HAP-1 (cell line): ENCODE results near the gene TBXT.

Experiments used
- DNase-seq, 2 experiments: peaks; one replicate each; pipeline ENCODE4 v3.0.0-alpha.2; 2016 to 2020; ENCODE audit warnings: low spot score in 2 of 2
- H3K27me3 ChIP-seq: fragments of 250-450 bp; sonication (Bioruptor Pico); 2 replicates; pipeline ENCODE4 v1.5.1; 2020; ENCODE audit warnings: low read depth, mild to moderate bottlenecking, moderate library complexity
- H3K36me3 ChIP-seq: fragments of 250-450 bp; sonication (Bioruptor Pico); replicated peaks from 2 replicates; pipeline ENCODE4 v1.5.1; 2020; ENCODE audit warnings: mild to moderate bottlenecking
- H3K4me1 ChIP-seq: fragments of 250-450 bp; sonication (Bioruptor Pico); 2 replicates; pipeline ENCODE4 v1.5.1; 2020; ENCODE audit warnings: mild to moderate bottlenecking
- H3K4me3 ChIP-seq: fragments of 250-450 bp; sonication (Bioruptor Pico); 2 replicates; pipeline ENCODE4 v1.5.1; 2020; ENCODE audit warnings: mild to moderate bottlenecking, moderate library complexity
- H3K9me3 ChIP-seq: fragments of 250-450 bp; sonication (Bioruptor Pico); 2 replicates; pipeline ENCODE4 v1.5.1; 2020; ENCODE audit warnings: mild to moderate bottlenecking, moderate library complexity
- in situ Hi-C: fragments of 300-500 bp; cut with MboI; formaldehyde crosslinking; loops from 3 replicates; pipeline ENCODE4 v1.14.3; 2020; ENCODE audit warnings: low sequenced_read_pairs, inconsistent platforms, mixed read lengths

Gene TBXT

GRCh38 chr6:166167801-166168615, at the start of gene TBXT:
TBXT (minus strand) TSS chr6:166167851; CDS start chr6:166167591, 260 bp downstream.
- Histone ChIP-seq H3K27me3 (peaks cover 40% of the 10 kb centered on the region), H3K9me3 (no peaks in the 10 kb centered on the region), H3K4me3 (no peak within 1 kb of the TSS), H3K36me3 (no peaks in the 10 kb centered on the region), H3K4me1 (no peaks in the 10 kb centered on the region)
- DNase-seq = no peak
- in situ Hi-C loops = loop anchor here (25.0 kb wide), 1 partner anchor 244 kb away; no protein-coding TSS in a partner anchor

DNA sequence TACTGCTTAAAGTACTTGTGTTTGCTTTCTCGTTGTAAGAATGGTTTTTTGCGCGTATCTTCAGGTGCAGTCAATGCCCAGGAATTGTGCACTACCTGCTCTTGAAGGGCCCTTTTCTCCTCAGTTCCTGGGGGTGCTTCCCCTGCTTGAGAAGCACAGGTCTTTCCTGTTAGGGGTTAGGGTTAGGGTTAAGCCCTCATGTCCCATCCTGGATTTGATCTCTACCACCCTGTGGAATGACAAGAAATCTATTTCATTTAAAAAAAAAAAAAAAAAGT, 39.6 kb upstream of the TBXT start:
- no peak for DNase-seq
- Histone ChIP-seq H3K4me3 (no peak overlapping the region), H3K36me3 (no peaks in the 10 kb centered on the region), H3K27me3 (no peaks in the 10 kb centered on the region), H3K4me1 (no peaks in the 10 kb centered on the region), H3K9me3 (no peaks in the 10 kb centered on the region)
- in situ Hi-C loops = no loop called here

DNA sequence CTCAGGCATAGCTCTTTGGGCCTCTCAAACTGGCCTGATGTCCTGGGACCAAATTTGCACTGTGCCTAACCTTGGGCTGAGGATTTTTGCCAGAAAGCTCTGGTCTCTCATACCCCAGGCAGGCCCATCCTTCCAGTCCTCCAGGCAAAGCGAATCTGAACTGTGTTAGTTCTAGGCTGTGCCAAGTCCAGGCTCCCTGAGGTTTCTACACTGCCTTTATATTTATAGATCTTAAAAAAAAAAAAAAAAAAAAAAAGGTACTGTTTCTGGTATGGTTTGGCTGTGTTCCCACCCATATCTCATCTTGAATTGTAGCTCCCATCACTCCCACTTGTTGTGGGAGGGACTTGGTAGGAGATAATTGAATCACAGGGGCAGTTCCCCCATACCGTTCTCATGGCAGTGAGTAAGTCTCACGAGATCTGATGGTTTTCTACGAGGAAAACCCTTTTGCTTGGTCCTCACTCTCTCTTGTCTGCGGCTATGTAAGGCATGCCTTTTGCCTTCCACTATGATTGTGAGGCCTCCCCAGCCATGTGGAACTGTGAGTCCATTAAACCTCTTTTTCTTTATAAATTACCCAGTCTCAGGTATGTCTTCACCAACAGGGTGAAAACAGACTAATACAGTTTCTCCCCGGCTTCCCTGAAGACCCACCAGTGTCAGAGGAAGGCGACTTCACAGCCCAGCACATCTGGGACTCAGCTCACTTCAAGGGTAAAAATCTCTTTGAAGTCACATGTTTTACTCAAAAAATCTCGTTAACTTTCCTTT, 39.0 kb upstream of the TBXT start:
- H3K4me3 ChIP-seq = no peak overlapping the region
- in situ Hi-C loops = no loop called here

GRCh38 chr6:166206066-166206465, 38.4 kb upstream of the TBXT start:
- H3K4me3 ChIP-seq = no peak overlapping the region
- no peaks in the 10 kb centered on the region for H3K9me3 ChIP-seq
- no peaks in the 10 kb centered on the region for H3K36me3 ChIP-seq
- in situ Hi-C loops = no loop called here
- H3K27me3 ChIP-seq = no peaks in the 10 kb centered on the region
- H3K4me1 ChIP-seq = no peaks in the 10 kb centered on the region
- no peak for DNase-seq

More for the DNA sequence above, 39.0 kb upstream of the TBXT start:
- Histone ChIP-seq H3K9me3 (no peaks in the 10 kb centered on the region), H3K4me1 (no peaks in the 10 kb centered on the region), H3K27me3 (no peaks in the 10 kb centered on the region), H3K36me3 (no peaks in the 10 kb centered on the region)
- DNase-seq = no peak

- no peak for DNase-seq
- in situ Hi-C loops = no loop called here
- Histone ChIP-seq H3K4me3 (no peak overlapping the region), H3K4me1 (no peaks in the 10 kb centered on the region), H3K36me3 (no peaks in the 10 kb centered on the region), H3K9me3 (no peaks in the 10 kb centered on the region), H3K27me3 (no peaks in the 10 kb centered on the region)
These were observed 37.4 kb upstream of the TBXT start for GRCh38 chr6:166204852-166205650.

DNA sequence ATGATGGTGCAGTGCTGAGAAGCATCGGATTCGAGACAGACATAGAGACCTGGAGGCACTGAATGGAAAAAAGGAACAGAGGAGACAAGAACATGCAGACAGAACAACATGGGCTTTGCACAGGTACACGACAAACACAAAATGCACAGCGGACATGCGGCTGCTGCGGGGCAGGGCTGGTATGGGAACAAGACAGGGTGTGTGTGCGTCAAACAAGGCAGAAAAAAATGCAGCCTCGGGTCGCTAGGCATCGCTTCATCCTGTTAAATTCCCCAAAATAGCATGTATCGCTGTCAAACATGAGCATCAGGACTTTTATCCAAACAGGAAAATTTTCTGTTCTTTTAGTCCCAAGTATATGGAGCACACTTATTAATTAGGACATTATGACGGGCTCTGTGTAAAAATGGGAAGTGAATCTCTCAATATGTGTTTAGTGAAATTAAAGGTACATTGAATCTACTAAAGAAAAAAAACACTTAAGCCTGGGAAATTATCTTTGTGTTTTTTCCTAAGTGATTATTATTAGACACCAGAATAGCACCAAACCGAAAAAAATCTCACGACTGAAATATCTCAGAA, 36.1 kb upstream of the TBXT start:
- no peaks in the 10 kb centered on the region for H3K4me1 ChIP-seq
- no peaks in the 10 kb centered on the region for H3K36me3 ChIP-seq
- no peak for DNase-seq
- H3K27me3 ChIP-seq = no peaks in the 10 kb centered on the region
- H3K9me3 ChIP-seq = no peaks in the 10 kb centered on the region
- in situ Hi-C loops = no loop called here
- no peak overlapping the region for H3K4me3 ChIP-seq

DNA sequence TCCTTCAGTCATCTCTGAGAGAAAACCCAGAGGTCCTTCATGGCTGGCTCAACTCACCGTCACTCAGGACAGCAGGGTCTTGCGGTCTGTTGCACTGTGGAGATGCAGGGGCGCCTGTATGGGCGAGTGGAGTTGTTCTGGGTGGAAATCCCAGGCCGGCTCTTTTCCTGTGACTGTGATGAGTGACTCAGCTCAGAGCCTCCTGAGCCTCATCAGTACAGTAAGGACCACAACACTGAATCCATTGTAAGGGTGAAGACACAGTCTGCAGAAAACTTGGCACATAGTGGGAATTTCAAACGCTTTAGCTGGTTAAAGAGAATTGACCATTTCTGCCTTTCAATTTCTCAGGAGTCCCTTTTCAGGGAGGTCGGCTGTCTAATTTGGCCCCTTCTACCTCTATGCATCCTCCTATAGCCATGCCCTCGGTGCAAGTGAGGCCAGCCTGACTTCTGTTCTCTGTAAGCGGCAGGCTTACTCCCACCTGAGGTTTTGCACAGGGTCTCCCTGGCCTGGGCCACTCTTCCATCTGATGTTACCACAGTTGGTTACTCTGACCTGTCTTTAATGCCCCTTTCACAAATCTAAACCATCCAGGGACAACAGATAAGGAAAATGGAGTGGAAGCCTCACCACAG, 35.5 kb upstream of the TBXT start:
- Histone ChIP-seq H3K4me1 (no peaks in the 10 kb centered on the region), H3K36me3 (no peaks in the 10 kb centered on the region), H3K27me3 (no peaks in the 10 kb centered on the region), H3K9me3 (no peaks in the 10 kb centered on the region), H3K4me3 (no peak overlapping the region)
- in situ Hi-C loops = no loop called here
- DNase-seq = no peak

GRCh38 chr6:166202321-166202733, 34.7 kb upstream of the TBXT start:
- no peaks in the 10 kb centered on the region for H3K9me3 ChIP-seq
- no peak for DNase-seq
- H3K36me3 ChIP-seq = no peaks in the 10 kb centered on the region
- no peaks in the 10 kb centered on the region for H3K4me1 ChIP-seq
- no peaks in the 10 kb centered on the region for H3K27me3 ChIP-seq
- no peak overlapping the region for H3K4me3 ChIP-seq
- in situ Hi-C loops = no loop called here

DNA sequence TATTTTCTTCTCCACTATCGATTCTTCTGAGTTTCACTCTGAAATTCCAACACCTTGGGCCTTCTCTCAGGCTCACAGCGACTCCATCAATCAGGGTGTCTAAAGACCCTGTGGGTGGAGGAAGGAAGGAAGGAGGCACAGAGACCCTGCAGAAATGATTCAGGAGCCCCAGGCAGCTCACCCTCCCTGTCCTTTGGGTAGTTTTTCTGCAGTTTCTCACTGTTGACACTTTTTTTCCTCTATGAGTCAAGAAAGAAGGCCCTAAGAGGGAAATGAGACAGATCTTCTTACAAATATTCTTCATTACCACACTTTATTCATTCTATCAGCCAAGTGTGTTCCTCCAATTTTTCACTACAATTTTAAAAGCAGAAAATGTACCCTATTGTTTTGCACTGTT, 34.2 kb upstream of the TBXT start:
- Histone ChIP-seq H3K27me3 (no peaks in the 10 kb centered on the region), H3K4me3 (no peak overlapping the region), H3K36me3 (no peaks in the 10 kb centered on the region), H3K9me3 (no peaks in the 10 kb centered on the region), H3K4me1 (no peaks in the 10 kb centered on the region; the same call in 1 of the 2 replicates)
- in situ Hi-C loops = no loop called here
- DNase-seq = no peak

GRCh38 chr6:166197361-166197760, 29.7 kb upstream of the TBXT start:
- H3K27me3 ChIP-seq = no peaks in the 10 kb centered on the region
- H3K36me3 ChIP-seq = no peaks in the 10 kb centered on the region
- peak; percentile 2 to 19 for DNase-seq
- no peaks in the 10 kb centered on the region for H3K9me3 ChIP-seq
- no peak overlapping the region for H3K4me3 ChIP-seq
- H3K4me1 ChIP-seq = no peaks in the 10 kb centered on the region; the same call in 1 of the 2 replicates
- in situ Hi-C loops = no loop called here

- no peak for DNase-seq
- H3K27me3 ChIP-seq = no peaks in the 10 kb centered on the region
- no peak overlapping the region for H3K4me3 ChIP-seq
- no peaks in the 10 kb centered on the region for H3K9me3 ChIP-seq
- no peaks in the 10 kb centered on the region for H3K36me3 ChIP-seq
- in situ Hi-C loops = no loop called here
- no peaks in the 10 kb centered on the region; the same call in 1 of the 2 replicates for H3K4me1 ChIP-seq
These were observed 28.2 kb upstream of the TBXT start for GRCh38 chr6:166195860-166196238.

GRCh38 chr6:166194914-166195859, 27.5 kb upstream of the TBXT start:
- Histone ChIP-seq H3K36me3 (no peaks in the 10 kb centered on the region), H3K27me3 (no peaks in the 10 kb centered on the region), H3K9me3 (no peaks in the 10 kb centered on the region), H3K4me1 (no peaks in the 10 kb centered on the region; the same call in 1 of the 2 replicates), H3K4me3 (no peak overlapping the region)
- in situ Hi-C loops = no loop called here
- no peak for DNase-seq
